Measurements from ENCODE around the gene CCDC83.
"Not testable (repeated sequence)": the region's sequence is repeated elsewhere in the genome, so short reads cannot be mapped to it uniquely, and the experiment has no call there.

Gene CCDC83

GRCh38 chr11:85886089-85887056 is 31.2 kb downstream of the CCDC83 start:
- DNase-seq (ENCODE audit: low read depth in 2 of 3, low spot score in 1 of 3), result no peak

- no peak for DNase-seq (ENCODE audit: low read depth in 2 of 3, low spot score in 1 of 3)
These were observed 33.9 kb downstream of the CCDC83 start for GRCh38 chr11:85889108-85889507.

- DNase-seq (ENCODE audit: low read depth in 2 of 3, low spot score in 1 of 3), result no peak
These were observed 34.7 kb downstream of the CCDC83 start for GRCh38 chr11:85889676-85890579.

GRCh38 chr11:85893395-85893794 is 38.2 kb downstream of the CCDC83 start:
- DNase-seq (ENCODE audit: low read depth in 2 of 3, low spot score in 1 of 3), result no peak

GRCh38 chr11:85896876-85897275 is 41.7 kb downstream of the CCDC83 start:
- DNase-seq (ENCODE audit: low read depth in 2 of 3, low spot score in 1 of 3), result no peak

GRCh38 chr11:85898456-85898855 is 43.3 kb downstream of the CCDC83 start:
- no peak for DNase-seq (ENCODE audit: low read depth in 2 of 3, low spot score in 1 of 3)

- no peak for DNase-seq (ENCODE audit: low read depth in 2 of 3, low spot score in 1 of 3)
These were observed 47.2 kb downstream of the CCDC83 start for GRCh38 chr11:85902353-85902752.

- no peak for DNase-seq (ENCODE audit: low read depth in 2 of 3, low spot score in 1 of 3)
These were observed 48.2 kb downstream of the CCDC83 start for GRCh38 chr11:85903406-85903805.

GRCh38 chr11:85903811-85904210 is 48.6 kb downstream of the CCDC83 start:
- no peak for DNase-seq (ENCODE audit: low read depth in 2 of 3, low spot score in 1 of 3)

GRCh38 chr11:85912414-85912813 is 57.2 kb downstream of the CCDC83 start:
- no peak for DNase-seq (ENCODE audit: low read depth in 2 of 3, low spot score in 1 of 3)

- DNase-seq (ENCODE audit: low read depth in 2 of 3, low spot score in 1 of 3), result no peak
These were observed 58.3 kb downstream of the CCDC83 start for GRCh38 chr11:85913513-85913912.

GRCh38 chr11:85914425-85914824 is 59.2 kb downstream of the CCDC83 start:
- no peak for DNase-seq (ENCODE audit: low read depth in 2 of 3, low spot score in 1 of 3)

GRCh38 chr11:85918910-85919794 is 64.0 kb downstream of the CCDC83 start:
- no peak for DNase-seq (ENCODE audit: low read depth in 2 of 3, low spot score in 1 of 3)

GRCh38 chr11:85922367-85922766 is 67.2 kb downstream of the CCDC83 start:
- no peak for DNase-seq (ENCODE audit: low read depth in 2 of 3, low spot score in 1 of 3)

GRCh38 chr11:85923455-85923854 is 68.3 kb downstream of the CCDC83 start:
- no peak for DNase-seq (ENCODE audit: low read depth in 2 of 3, low spot score in 1 of 3)

GRCh38 chr11:85926653-85927214 is 71.6 kb downstream of the CCDC83 start:
- DNase-seq (ENCODE audit: low read depth in 2 of 3, low spot score in 1 of 3), result not testable (repeated sequence)

- no peak for DNase-seq (ENCODE audit: low read depth in 2 of 3, low spot score in 1 of 3)
These were observed 75.7 kb downstream of the CCDC83 start for GRCh38 chr11:85930879-85931366.

GRCh38 chr11:85934596-85935169 is 79.5 kb downstream of the CCDC83 start:
- no peak for DNase-seq (ENCODE audit: low read depth in 2 of 3, low spot score in 1 of 3)

- DNase-seq (ENCODE audit: low read depth in 2 of 3, low spot score in 1 of 3), result no peak
These were observed 80.6 kb downstream of the CCDC83 start for GRCh38 chr11:85935751-85936150.

- no peak for DNase-seq (ENCODE audit: low read depth in 2 of 3, low spot score in 1 of 3)
These were observed 82.7 kb downstream of the CCDC83 start for GRCh38 chr11:85937835-85938234.

Data from stimulated activated CD4-positive, alpha-beta T cell treated with anti-CD3 and anti-CD28 coated beads, Interleukin-12 subunit alpha, Interleukin-12 subunit beta, amount 100 ng/mL, for 48 hours (primary cell).